DND-41 (cell line): ENCODE results near the gene NSDHL.

ENCODE experiments used
- EZH2 ChIP-seq: IDR thresholded peaks from 3 replicates; pipeline ENCODE4 v1.6.1; 2012; ENCODE audit warnings: borderline replicate concordance, low read depth, mild to moderate bottlenecking, moderate library complexity, low read length, inconsistent platforms; ENCODE audit not compliant: severe bottlenecking
- TF ChIP-seq, protein P1 (sequence below): IDR thresholded peaks from 2 replicates; pipeline ENCODE4 v1.5.1; 2012; ENCODE audit warnings: borderline replicate concordance, low read length, moderate library complexity, mild to moderate bottlenecking; ENCODE audit not compliant: poor library complexity, severe bottlenecking; ENCODE audit errors: extremely low read depth

DNA sequence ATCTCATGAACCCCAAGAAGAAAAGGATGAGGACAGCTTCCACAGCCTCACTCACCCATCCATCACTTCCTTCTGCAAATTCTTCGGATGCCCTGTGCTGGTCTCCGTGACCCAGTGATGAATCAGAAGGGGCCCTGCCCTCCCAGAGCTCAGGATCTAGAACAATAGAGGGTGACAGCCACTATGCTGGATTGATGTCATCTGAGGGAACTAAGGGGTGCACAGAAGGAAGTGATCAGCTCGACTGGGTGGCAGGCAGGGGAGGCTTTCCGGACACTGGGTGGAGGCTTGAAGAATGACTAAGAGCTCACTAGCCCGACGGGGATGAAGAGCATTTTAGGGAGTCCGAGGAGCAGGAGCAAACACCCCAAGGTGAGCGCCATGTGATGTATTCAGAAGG is 65.6 kb downstream of the NSDHL start:
- TF ChIP-seq EZH2: no peak
- TF ChIP-seq, protein P1, sequence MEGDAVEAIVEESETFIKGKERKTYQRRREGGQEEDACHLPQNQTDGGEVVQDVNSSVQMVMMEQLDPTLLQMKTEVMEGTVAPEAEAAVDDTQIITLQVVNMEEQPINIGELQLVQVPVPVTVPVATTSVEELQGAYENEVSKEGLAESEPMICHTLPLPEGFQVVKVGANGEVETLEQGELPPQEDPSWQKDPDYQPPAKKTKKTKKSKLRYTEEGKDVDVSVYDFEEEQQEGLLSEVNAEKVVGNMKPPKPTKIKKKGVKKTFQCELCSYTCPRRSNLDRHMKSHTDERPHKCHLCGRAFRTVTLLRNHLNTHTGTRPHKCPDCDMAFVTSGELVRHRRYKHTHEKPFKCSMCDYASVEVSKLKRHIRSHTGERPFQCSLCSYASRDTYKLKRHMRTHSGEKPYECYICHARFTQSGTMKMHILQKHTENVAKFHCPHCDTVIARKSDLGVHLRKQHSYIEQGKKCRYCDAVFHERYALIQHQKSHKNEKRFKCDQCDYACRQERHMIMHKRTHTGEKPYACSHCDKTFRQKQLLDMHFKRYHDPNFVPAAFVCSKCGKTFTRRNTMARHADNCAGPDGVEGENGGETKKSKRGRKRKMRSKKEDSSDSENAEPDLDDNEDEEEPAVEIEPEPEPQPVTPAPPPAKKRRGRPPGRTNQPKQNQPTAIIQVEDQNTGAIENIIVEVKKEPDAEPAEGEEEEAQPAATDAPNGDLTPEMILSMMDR: no peak
